ENCODE data around the gene PDZRN4.

The PDZRN4 gene

GRCh38 chr12:41362510-41362909 lies 174.4 kb downstream of the PDZRN4 start:
- no peak for DNase-seq (ENCODE audit: low read depth)

- no peak for DNase-seq (ENCODE audit: low read depth)
Measured at GRCh38 chr12:41362931-41363330, 174.8 kb downstream of the PDZRN4 start.

- DNase-seq (ENCODE audit: low read depth): no peak
Measured at GRCh38 chr12:41364211-41364610, 176.1 kb downstream of the PDZRN4 start.

- DNase-seq (ENCODE audit: low read depth): no peak
Measured at GRCh38 chr12:41365653-41366171, 177.6 kb downstream of the PDZRN4 start.

- DNase-seq (ENCODE audit: low read depth): no peak
Measured at GRCh38 chr12:41367726-41368405, 179.7 kb downstream of the PDZRN4 start.

- DNase-seq (ENCODE audit: low read depth): no peak
Measured at GRCh38 chr12:41380878-41381277, 192.8 kb downstream of the PDZRN4 start.

- DNase-seq (ENCODE audit: low read depth): no peak
Measured at GRCh38 chr12:41402801-41403200, 214.7 kb downstream of the PDZRN4 start.

GRCh38 chr12:41407232-41407799 lies 219.2 kb downstream of the PDZRN4 start:
- DNase-seq (ENCODE audit: low read depth): no peak

GRCh38 chr12:41409628-41410027 lies 221.5 kb downstream of the PDZRN4 start:
- DNase-seq (ENCODE audit: low read depth): no peak

GRCh38 chr12:41418586-41418985 lies 230.5 kb downstream of the PDZRN4 start:
- no peak for DNase-seq (ENCODE audit: low read depth)

- DNase-seq (ENCODE audit: low read depth): no peak
Measured at GRCh38 chr12:41419131-41419893, 231.2 kb downstream of the PDZRN4 start.

GRCh38 chr12:41424651-41425050 lies 236.5 kb downstream of the PDZRN4 start:
- no peak for DNase-seq (ENCODE audit: low read depth)

- no peak for DNase-seq (ENCODE audit: low read depth)
Measured at GRCh38 chr12:41433460-41433859, 245.3 kb downstream of the PDZRN4 start.

GRCh38 chr12:41436076-41436475 lies 248.0 kb downstream of the PDZRN4 start:
- DNase-seq (ENCODE audit: low read depth): no peak

- no peak for DNase-seq (ENCODE audit: low read depth)
Measured at GRCh38 chr12:41437563-41437962, 249.4 kb downstream of the PDZRN4 start.

- DNase-seq (ENCODE audit: low read depth): no peak
Measured at GRCh38 chr12:41438854-41439541, 250.9 kb downstream of the PDZRN4 start.

- DNase-seq (ENCODE audit: low read depth): no peak
Measured at GRCh38 chr12:41439801-41440200, 251.7 kb downstream of the PDZRN4 start.

- no peak for DNase-seq (ENCODE audit: low read depth)
Measured at GRCh38 chr12:41441180-41441579, 253.1 kb downstream of the PDZRN4 start.

GRCh38 chr12:41442896-41443295 lies 254.8 kb downstream of the PDZRN4 start:
- DNase-seq (ENCODE audit: low read depth): no peak

GRCh38 chr12:41443690-41444089 lies 255.6 kb downstream of the PDZRN4 start:
- DNase-seq (ENCODE audit: low read depth): no peak

GRCh38 chr12:41452838-41453407 lies 264.8 kb downstream of the PDZRN4 start:
- DNase-seq (ENCODE audit: low read depth): no peak

- no peak for DNase-seq (ENCODE audit: low read depth)
Measured at GRCh38 chr12:41453409-41453808, 265.3 kb downstream of the PDZRN4 start.
